ENCODE data around the gene EHD2.

GRCh38 chr19:47696635-47697034, 16.6 kb upstream of the EHD2 start:
- no peak for TF ChIP-seq POLR2A (IDR thresholded peaks at IDR 0.05)
- TF ChIP-seq, protein P1, sequence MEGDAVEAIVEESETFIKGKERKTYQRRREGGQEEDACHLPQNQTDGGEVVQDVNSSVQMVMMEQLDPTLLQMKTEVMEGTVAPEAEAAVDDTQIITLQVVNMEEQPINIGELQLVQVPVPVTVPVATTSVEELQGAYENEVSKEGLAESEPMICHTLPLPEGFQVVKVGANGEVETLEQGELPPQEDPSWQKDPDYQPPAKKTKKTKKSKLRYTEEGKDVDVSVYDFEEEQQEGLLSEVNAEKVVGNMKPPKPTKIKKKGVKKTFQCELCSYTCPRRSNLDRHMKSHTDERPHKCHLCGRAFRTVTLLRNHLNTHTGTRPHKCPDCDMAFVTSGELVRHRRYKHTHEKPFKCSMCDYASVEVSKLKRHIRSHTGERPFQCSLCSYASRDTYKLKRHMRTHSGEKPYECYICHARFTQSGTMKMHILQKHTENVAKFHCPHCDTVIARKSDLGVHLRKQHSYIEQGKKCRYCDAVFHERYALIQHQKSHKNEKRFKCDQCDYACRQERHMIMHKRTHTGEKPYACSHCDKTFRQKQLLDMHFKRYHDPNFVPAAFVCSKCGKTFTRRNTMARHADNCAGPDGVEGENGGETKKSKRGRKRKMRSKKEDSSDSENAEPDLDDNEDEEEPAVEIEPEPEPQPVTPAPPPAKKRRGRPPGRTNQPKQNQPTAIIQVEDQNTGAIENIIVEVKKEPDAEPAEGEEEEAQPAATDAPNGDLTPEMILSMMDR (IDR thresholded peaks at IDR 0.05): no peak
- no peak for TF ChIP-seq POLR2AphosphoS5 (IDR thresholded peaks at IDR 0.05)
